Mesenchymal stem cell (in vitro differentiated cells and primary cell): ENCODE results near the gene FOXA1.

Experiments
- DNase-seq: peaks from one replicate; pipeline ENCODE4 v3.0.0-alpha.2; 2013
- H2AFZ ChIP-seq: one replicate; pipeline ENCODE4 v1.6.1; 2013; ENCODE audit warnings: low read depth, mild to moderate bottlenecking, control low read depth, inconsistent platforms, low read length, moderate library complexity
- H2AK5ac ChIP-seq: 2 replicates; pipeline ENCODE4 v1.6.1; 2013; ENCODE audit warnings: low read length, moderate library complexity, mild to moderate bottlenecking, inconsistent platforms; ENCODE audit not compliant: severe bottlenecking
- H2BK120ac ChIP-seq: one replicate; pipeline ENCODE4 v1.6.1; 2013; ENCODE audit warnings: low read depth, mild to moderate bottlenecking, inconsistent platforms, low read length, moderate library complexity
- H2BK12ac ChIP-seq, 2 experiments: one replicate each; pipeline ENCODE4 v1.6.1; 2013; ENCODE audit warnings: inconsistent platforms in 2 of 2, low read length in 2 of 2, mild to moderate bottlenecking in 2 of 2, moderate library complexity in 2 of 2, control low read depth in 1 of 2
- H2BK15ac ChIP-seq: one replicate; pipeline ENCODE4 v1.6.1; 2013; ENCODE audit warnings: mild to moderate bottlenecking, low read depth, inconsistent platforms; ENCODE audit not compliant: poor library complexity, severe bottlenecking
- H2BK5ac ChIP-seq: 2 replicates; pipeline ENCODE4 v1.6.1; 2013; ENCODE audit warnings: low read depth, mild to moderate bottlenecking, low read length, control low read depth, inconsistent platforms; ENCODE audit not compliant: poor library complexity, severe bottlenecking
- H3K14ac ChIP-seq, 2 experiments: one replicate each; pipeline ENCODE4 v1.6.1; 2013; ENCODE audit warnings: inconsistent platforms in 2 of 2, low read length in 2 of 2, control low read depth in 1 of 2, mild to moderate bottlenecking in 1 of 2, moderate library complexity in 1 of 2
- H3K18ac ChIP-seq, 2 experiments: one replicate each; pipeline ENCODE4 v1.6.1; 2013; ENCODE audit warnings: inconsistent platforms in 2 of 2, low read length in 2 of 2, control low read depth in 1 of 2, low read depth in 1 of 2, mild to moderate bottlenecking in 1 of 2
- H3K23ac ChIP-seq, 2 experiments: one replicate each; pipeline ENCODE4 v1.6.1; 2013; ENCODE audit warnings: inconsistent platforms in 2 of 2, low read length in 2 of 2, mild to moderate bottlenecking in 2 of 2, moderate library complexity in 2 of 2, control low read depth in 1 of 2
- H3K27ac ChIP-seq: 2 replicates; pipeline ENCODE4 v1.5.1; 2013; ENCODE audit warnings: mild to moderate bottlenecking, moderate library complexity, low read length, control low read depth, inconsistent platforms; ENCODE audit not compliant: poor library complexity, severe bottlenecking
- H3K27me3 ChIP-seq, 2 experiments: 2 replicates each; pipeline versions ENCODE4 v1.6.1 to v1.7.0; 2013; ENCODE audit warnings: low read length in 2 of 2, mild to moderate bottlenecking in 2 of 2, moderate library complexity in 2 of 2, control low read depth in 1 of 2, inconsistent platforms in 1 of 2; ENCODE audit not compliant: control insufficient read depth in 1 of 2, insufficient read depth in 1 of 2
- H3K36me3 ChIP-seq, 2 experiments: 2 replicates each; pipeline versions ENCODE4 v1.6.1 to v1.7.0; 2013; ENCODE audit warnings: low read length in 2 of 2, control low read depth in 1 of 2, inconsistent platforms in 1 of 2, low read depth in 1 of 2, mild to moderate bottlenecking in 1 of 2; ENCODE audit not compliant: insufficient read depth in 2 of 2, control insufficient read depth in 1 of 2
- H3K4ac ChIP-seq, 2 experiments: one replicate each; pipeline ENCODE4 v1.6.1; 2013; ENCODE audit warnings: inconsistent platforms in 2 of 2, low read length in 2 of 2, mild to moderate bottlenecking in 2 of 2, moderate library complexity in 2 of 2, control low read depth in 1 of 2, low read depth in 1 of 2
- H3K4me1 ChIP-seq: 2 replicates; pipeline ENCODE4 v1.6.1; 2013; ENCODE audit warnings: low read depth, low read length, control low read depth; ENCODE audit not compliant: control insufficient read depth, insufficient read depth
- H3K4me2 ChIP-seq: 2 replicates; pipeline ENCODE4 v1.6.1; 2013; ENCODE audit warnings: low read length, mild to moderate bottlenecking, inconsistent platforms; ENCODE audit not compliant: poor library complexity, severe bottlenecking
- H3K4me3 ChIP-seq, 2 experiments: 2 replicates each; pipeline versions ENCODE4 v1.5.1 to v1.7.0; 2013; ENCODE audit warnings: low read length in 2 of 2, mild to moderate bottlenecking in 2 of 2, control low read depth in 1 of 2, low read depth in 1 of 2; ENCODE audit not compliant: insufficient read depth in 1 of 2
- H3K79me1 ChIP-seq: replicated peaks from 2 replicates; pipeline ENCODE4 v1.6.1; 2013; ENCODE audit warnings: mild to moderate bottlenecking, control low read depth, low read length, inconsistent platforms; ENCODE audit not compliant: poor library complexity, severe bottlenecking
- H3K9ac ChIP-seq: 2 replicates; pipeline ENCODE4 v1.7.0; 2013; ENCODE audit warnings: mild to moderate bottlenecking, low read length, moderate library complexity
- H3K9me3 ChIP-seq: 2 replicates; pipeline ENCODE4 v1.7.0; 2013; ENCODE audit warnings: mild to moderate bottlenecking, low read length; ENCODE audit not compliant: control insufficient read depth
- H4K8ac ChIP-seq: one replicate; pipeline ENCODE4 v1.6.1; 2013; ENCODE audit warnings: inconsistent platforms, mild to moderate bottlenecking, low read length, moderate library complexity
- H4K91ac ChIP-seq: one replicate; pipeline ENCODE4 v1.6.1; 2013; ENCODE audit warnings: mild to moderate bottlenecking, low read length, inconsistent platforms
- WGBS: methylation state at CpG from one replicate; pipeline ENCODE4 v1.1.7; 2013; ENCODE audit warnings: mixed read lengths; 5-methylcytosine and 5-hydroxymethylcytosine counted together

The FOXA1 gene

DNA sequence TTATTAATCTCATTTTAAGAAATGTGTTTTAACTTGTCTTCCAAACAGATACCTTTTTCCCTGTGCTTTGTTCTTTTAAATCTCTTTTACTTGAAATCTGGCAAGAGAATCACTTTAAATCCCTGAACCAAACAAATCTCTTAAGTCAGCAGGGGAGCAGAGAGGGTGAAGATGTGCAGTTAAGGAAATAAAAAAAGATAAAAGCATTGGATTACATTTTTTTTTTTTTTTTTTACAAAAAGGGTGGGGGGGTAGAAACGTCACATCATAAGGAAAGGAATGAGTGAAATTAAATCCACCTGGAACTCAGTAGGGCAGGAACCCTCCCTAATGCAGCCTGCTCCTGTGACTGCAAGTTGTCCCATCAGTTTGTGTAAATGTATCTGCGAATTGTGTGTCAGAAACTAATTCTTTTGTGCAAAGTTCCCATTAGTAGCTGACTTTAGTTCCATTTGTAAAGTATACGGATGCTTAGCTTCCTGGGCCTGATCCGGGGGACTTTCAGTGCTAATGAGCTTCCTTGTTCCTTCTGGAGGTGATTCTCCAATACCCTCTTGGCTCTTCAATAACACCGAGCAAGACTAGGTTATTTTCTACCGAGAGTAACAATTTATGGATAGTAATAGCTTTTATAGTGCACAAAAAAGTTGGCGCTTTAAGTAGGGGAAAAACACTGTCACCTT is 1.9 kb upstream of the FOXA1 start:
- Histone ChIP-seq H3K4me1 (peaks cover 37% of the 10 kb centered on the region), H3K14ac (no peak overlapping the region), H2BK12ac (no peak overlapping the region), H2AFZ (no peak overlapping the region), H3K79me1 (no peaks in the 10 kb centered on the region), H3K23ac (no peak overlapping the region), H3K9ac (no peak overlapping the region), H4K91ac (no peak overlapping the region), H4K8ac (no peak overlapping the region), H3K4me2 (no peak overlapping the region), H2AK5ac (no peak overlapping the region), H3K4ac (no peak overlapping the region), H2BK5ac (no peak overlapping the region), H3K27me3 (peaks cover 83 to 85% of the 10 kb centered on the region in 2 experiments), H3K4me3 (no peak overlapping the region), H2BK120ac (no peak overlapping the region), H3K9me3 (peaks cover 6% of the 10 kb centered on the region), H2BK15ac (no peak overlapping the region), H3K36me3 (peaks cover 0 to 4% of the 10 kb centered on the region in 2 experiments), H3K18ac (no peak overlapping the region), H3K27ac (no peak overlapping the region)
- 15% methylated on average over 4 of the region's 7 CpGs for WGBS
- peak; percentile 1 for DNase-seq

DNA sequence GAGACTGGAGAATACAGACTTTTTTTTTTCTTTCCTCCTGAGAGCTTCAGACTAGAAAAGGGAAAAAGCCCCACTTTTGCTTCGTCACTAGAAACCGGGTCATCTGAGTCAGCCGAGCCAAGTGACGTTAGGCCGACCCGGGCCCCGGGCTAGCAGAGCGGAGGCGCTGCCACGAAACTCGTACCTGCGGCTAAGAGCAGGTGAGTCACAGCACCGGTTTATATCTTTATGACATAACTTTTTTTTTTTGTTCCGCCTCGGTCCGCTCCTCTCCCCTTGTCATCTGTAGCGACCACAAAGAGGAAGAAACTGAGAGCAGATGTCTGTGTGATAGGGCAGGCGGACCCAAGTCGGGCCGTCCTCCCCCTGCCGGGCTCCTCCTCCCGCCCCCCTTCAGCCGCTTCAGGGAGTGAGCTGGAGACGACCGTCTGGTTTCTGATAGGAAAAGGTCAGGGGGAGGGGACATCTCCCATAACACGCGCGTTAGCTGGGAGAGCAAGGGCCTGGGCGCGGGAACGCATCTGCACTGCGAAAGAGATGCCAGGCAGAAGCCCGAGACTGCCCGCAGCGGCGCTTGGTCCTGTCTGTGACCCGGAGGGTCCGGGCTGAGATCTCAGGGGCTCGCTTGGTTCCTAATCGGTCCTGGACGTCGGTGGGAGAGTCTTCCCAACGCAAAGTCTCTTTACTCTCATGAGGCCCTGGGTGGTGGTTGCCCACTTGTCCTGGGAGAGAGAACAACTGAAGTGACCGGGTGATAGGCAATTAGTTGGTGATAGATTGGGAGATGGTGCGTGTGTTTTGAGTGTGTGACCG is 966 bp upstream of the FOXA1 start:
- DNase-seq = peak; percentile 70
- Histone ChIP-seq H3K9me3 (peaks cover 3% of the 10 kb centered on the region), H3K4me3 (peak overlapping the region in 1 of 2 experiments; percentile 57), H3K23ac (no peak overlapping the region), H3K27ac (no peak overlapping the region), H3K27me3 (peaks cover 82 to 83% of the 10 kb centered on the region in 2 experiments), H3K18ac (no peak overlapping the region), H3K79me1 (no peaks in the 10 kb centered on the region), H2BK5ac (no peak overlapping the region), H3K9ac (no peak overlapping the region), H3K14ac (no peak overlapping the region), H3K4me2 (peak overlapping the region; percentile 97), H2BK12ac (no peak overlapping the region), H2AFZ (no peak overlapping the region), H2BK120ac (no peak overlapping the region), H3K4ac (no peak overlapping the region), H4K91ac (no peak overlapping the region), H2AK5ac (no peak overlapping the region), H4K8ac (no peak overlapping the region), H3K36me3 (peaks cover 0 to 4% of the 10 kb centered on the region in 2 experiments), H2BK15ac (no peak overlapping the region), H3K4me1 (peaks cover 45% of the 10 kb centered on the region)
- 3% methylated on average over 39 of the region's 46 CpGs for WGBS

DNA sequence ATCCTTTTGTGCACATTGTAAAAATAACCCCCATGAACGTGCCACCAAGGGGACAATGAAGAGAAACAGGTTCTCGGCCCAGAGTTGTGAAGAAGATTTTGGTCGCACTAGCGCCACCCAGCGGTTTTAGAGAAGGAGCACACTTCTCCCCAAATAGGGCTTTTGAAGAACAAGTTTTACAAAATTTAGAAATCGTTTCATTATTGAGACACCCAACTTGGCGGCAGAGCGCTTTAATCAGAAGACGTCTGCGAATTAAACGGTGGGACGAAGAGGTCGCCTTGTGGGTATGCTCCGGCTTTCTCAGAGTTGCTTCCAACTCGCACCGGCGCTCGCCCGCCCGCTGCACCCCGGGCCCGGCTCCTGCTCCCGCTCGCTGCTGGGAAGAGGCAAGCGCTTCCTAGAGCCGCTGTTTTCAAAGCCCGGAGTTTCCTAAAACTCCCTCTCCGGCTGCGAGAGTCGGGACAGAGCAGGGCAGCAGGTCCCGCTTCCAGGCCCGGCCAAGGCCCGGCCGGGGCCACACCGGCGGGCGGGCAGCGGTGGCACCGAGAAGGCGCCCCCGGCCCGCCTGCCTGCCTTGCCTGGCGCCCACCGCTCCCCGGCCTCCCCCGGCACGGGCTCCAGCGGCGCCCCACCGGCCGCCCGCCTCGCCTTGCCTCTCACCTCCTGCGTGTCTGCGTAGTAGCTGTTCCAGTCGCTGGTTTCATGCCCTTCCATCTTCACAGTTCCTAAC is 645 bp downstream of the FOXA1 start:
- no peak overlapping the region for H2BK12ac ChIP-seq
- no peak overlapping the region for H4K8ac ChIP-seq
- H3K36me3 ChIP-seq = peaks cover 0 to 4% of the 10 kb centered on the region in 2 experiments
- no peak overlapping the region for H4K91ac ChIP-seq
- peaks cover 37% of the 10 kb centered on the region for H3K4me1 ChIP-seq
- H2AFZ ChIP-seq = no peak overlapping the region
- no peak overlapping the region for H3K4ac ChIP-seq
- H3K79me1 ChIP-seq = no peaks in the 10 kb centered on the region
- H3K14ac ChIP-seq = no peak overlapping the region
- peaks cover 78 to 82% of the 10 kb centered on the region in 2 experiments for H3K27me3 ChIP-seq
- no peaks in the 10 kb centered on the region for H3K9me3 ChIP-seq
- H3K27ac ChIP-seq = no peak overlapping the region
- H2BK120ac ChIP-seq = no peak overlapping the region
- peak; percentile 86 for DNase-seq
- H3K4me3 ChIP-seq = peak overlapping the region; percentile 54 to 76
- no peak overlapping the region for H3K23ac ChIP-seq
- H3K9ac ChIP-seq = peak overlapping the region; percentile 36
- WGBS = 2% methylated on average over 52 of the region's 56 CpGs
- no peak overlapping the region for H2BK5ac ChIP-seq
- peak overlapping the region; percentile 97 for H3K4me2 ChIP-seq
- H2AK5ac ChIP-seq = no peak overlapping the region
- peak overlapping the region in 1 of 2 experiments; percentile 48 for H3K18ac ChIP-seq
- H2BK15ac ChIP-seq = no peak overlapping the region
